Measurements from ENCODE around the gene MYO9A. TPM values are rescaled to one million over a fixed set of nuclear protein-coding genes. Genes with fewer than 3 reads are reported as not detected.

The MYO9A gene
- total and polyA plus RNA-seq, 2 donors (not counting 1 experiment from before 2014, with no cell fraction given): 6.2 to 66.1 TPM

DNA sequence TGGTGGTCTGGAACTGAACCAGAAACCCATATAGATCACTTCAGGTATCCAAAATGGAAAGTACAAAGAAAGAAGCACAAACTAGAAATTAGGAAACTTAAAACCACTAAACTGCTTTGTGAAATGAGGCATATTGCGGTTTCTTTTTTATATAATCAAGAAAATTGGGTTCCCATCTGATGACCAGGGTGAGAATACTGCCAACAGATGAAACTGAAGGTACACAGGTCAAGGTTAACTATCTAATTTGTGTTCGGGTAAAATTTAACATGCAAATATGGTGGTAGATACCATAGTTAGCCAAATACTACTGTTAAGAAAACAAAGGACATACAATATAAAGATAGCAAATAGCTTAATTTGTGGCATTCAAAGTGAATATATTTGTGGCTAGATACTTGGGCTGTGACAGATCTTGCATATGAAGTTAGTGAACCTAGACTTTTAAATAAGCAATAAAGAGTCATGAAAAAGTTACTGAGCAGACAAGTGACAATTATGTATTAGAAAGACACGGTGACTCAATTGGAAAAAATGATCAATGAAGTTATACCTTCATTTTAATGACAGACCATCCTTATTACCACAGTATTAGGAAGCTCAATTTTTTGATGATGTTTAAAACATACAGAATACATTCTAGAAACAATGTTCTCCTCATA lies 180.2 kb downstream of the MYO9A start:
- Mint-ChIP-seq H3K9me3 (ENCODE audit: insufficient read depth) (peaks cover 5% of the 10 kb centered on the region), H3K27me3 (no peaks in the 10 kb centered on the region), H3K4me3 (no peak overlapping the region), H3K27ac (no peak overlapping the region), H3K4me1 (no peaks in the 10 kb centered on the region)
- no CpG with 5 or more reads among the region's 3 CpGs for WGBS (ENCODE audit: insufficient coverage)
- ChIA-PET CTCF (no interaction called here), POLR2A (no interaction called here)
- Histone ChIP-seq H3K9me3 (ENCODE audit: control extremely low read depth in 1 of 3, control insufficient read depth in 2 of 3, insufficient read depth in 1 of 3, low read length in 2 of 3) (peaks cover 0 to 1% (median 0%) of the 10 kb centered on the region in 3 donors), H3K4me3 (ENCODE audit: control extremely low read depth in 1 of 5, extremely low read depth in 1 of 5, insufficient read depth in 1 of 5, low read depth in 2 of 5, low read length in 4 of 5) (no peak overlapping the region), H3K9ac (ENCODE audit: low read length) (no peak overlapping the region), H3K36me3 (replicated peaks in 1 of 2; ENCODE audit: control extremely low read depth in 1 of 2, control insufficient read depth in 1 of 2, extremely low read depth in 1 of 2, insufficient read depth in 2 of 2, low read length in 1 of 2) (peaks cover 3 to 18% of the 10 kb centered on the region in 2 experiments), H3K27ac (ENCODE audit: low read length in 2 of 2) (no peak overlapping the region), H3K79me2 (ENCODE audit: control insufficient read depth, insufficient read depth, low read length) (no peaks in the 10 kb centered on the region), H3K27me3 (replicated peaks in 1 of 4; ENCODE audit: control extremely low read depth in 1 of 4, control insufficient read depth in 3 of 4, insufficient read depth in 4 of 4, low read length in 3 of 4) (no peaks in the 10 kb centered on the region), H4K20me1 (ENCODE audit: control insufficient read depth, insufficient read depth, low read length, poor library complexity, severe bottlenecking) (no peaks in the 10 kb centered on the region), H3K4me2 (replicated peaks; ENCODE audit: low read depth, low read length, poor library complexity, severe bottlenecking) (no peak overlapping the region), H2AFZ (ENCODE audit: insufficient read depth, low read depth, low read length, poor library complexity, severe bottlenecking) (no peak overlapping the region), H3K4me1 (ENCODE audit: control insufficient read depth in 2 of 2, insufficient read depth in 2 of 2, low read length in 2 of 2) (no peaks in the 10 kb centered on the region)
- intact Hi-C loops (cut with micrococcal nuclease): no loop called here
- DNase-seq: no peak
- ATAC-seq (ENCODE audit: low read depth): no peak
- TF ChIP-seq, protein P1, sequence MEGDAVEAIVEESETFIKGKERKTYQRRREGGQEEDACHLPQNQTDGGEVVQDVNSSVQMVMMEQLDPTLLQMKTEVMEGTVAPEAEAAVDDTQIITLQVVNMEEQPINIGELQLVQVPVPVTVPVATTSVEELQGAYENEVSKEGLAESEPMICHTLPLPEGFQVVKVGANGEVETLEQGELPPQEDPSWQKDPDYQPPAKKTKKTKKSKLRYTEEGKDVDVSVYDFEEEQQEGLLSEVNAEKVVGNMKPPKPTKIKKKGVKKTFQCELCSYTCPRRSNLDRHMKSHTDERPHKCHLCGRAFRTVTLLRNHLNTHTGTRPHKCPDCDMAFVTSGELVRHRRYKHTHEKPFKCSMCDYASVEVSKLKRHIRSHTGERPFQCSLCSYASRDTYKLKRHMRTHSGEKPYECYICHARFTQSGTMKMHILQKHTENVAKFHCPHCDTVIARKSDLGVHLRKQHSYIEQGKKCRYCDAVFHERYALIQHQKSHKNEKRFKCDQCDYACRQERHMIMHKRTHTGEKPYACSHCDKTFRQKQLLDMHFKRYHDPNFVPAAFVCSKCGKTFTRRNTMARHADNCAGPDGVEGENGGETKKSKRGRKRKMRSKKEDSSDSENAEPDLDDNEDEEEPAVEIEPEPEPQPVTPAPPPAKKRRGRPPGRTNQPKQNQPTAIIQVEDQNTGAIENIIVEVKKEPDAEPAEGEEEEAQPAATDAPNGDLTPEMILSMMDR (IDR thresholded peaks at IDR 0.05): no peak
- TF ChIP-seq EZH2 (IDR thresholded peaks at IDR 0.05; ENCODE audit: borderline replicate concordance, insufficient read depth, low read depth, low read length, poor library complexity, severe bottlenecking): no peak

DNA sequence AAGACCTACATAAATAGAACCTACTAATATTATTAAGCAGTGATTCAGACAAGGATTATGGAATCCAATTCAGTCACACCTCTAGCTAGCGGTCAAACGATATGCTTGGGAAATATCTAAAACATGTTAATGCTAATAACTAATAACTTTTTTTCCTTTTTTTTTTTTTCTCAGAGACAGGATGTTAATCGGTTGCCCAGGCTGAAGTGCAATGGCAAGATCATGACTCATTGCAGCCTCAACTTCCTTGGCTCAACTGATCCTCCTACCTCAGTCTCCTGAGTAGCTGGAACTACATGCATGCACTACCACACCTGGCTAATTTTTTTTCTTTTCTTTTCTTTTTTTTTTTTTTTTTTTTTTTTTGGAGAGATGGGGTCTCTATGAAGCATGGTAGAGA lies 183.5 kb downstream of the MYO9A start:
- Mint-ChIP-seq H3K4me3 (no peak overlapping the region), H3K4me1 (no peaks in the 10 kb centered on the region)
- intact Hi-C loops (cut with micrococcal nuclease): no loop called here

More for the DNA sequence above, 183.5 kb downstream of the MYO9A start:
- Mint-ChIP-seq H3K9me3 (ENCODE audit: insufficient read depth) (peaks cover 23% of the 10 kb centered on the region), H3K27ac (no peak overlapping the region), H3K27me3 (no peaks in the 10 kb centered on the region)
- H4K20me1 ChIP-seq (ENCODE audit: control insufficient read depth, insufficient read depth, low read length, poor library complexity, severe bottlenecking): no peaks in the 10 kb centered on the region
- H3K4me3 ChIP-seq (ENCODE audit: control extremely low read depth in 1 of 5, extremely low read depth in 1 of 5, insufficient read depth in 1 of 5, low read depth in 2 of 5, low read length in 4 of 5): no peak overlapping the region
- no peaks in the 10 kb centered on the region for H3K4me1 ChIP-seq (ENCODE audit: control insufficient read depth in 2 of 2, insufficient read depth in 2 of 2, low read length in 2 of 2)
- ChIA-PET POLR2A (no interaction called here), CTCF (interaction anchor here (0.7 kb wide), 1 partner anchor 61 kb away, joined by 8 read pairs; no protein-coding TSS in a partner anchor)
- H3K27ac ChIP-seq (ENCODE audit: low read length in 2 of 2): no peak overlapping the region
- peaks cover 5 to 30% (median 15%) of the 10 kb centered on the region in 3 donors for H3K9me3 ChIP-seq (ENCODE audit: control extremely low read depth in 1 of 3, control insufficient read depth in 2 of 3, insufficient read depth in 1 of 3, low read length in 2 of 3)
- H3K36me3 ChIP-seq (replicated peaks in 1 of 2; ENCODE audit: control extremely low read depth in 1 of 2, control insufficient read depth in 1 of 2, extremely low read depth in 1 of 2, insufficient read depth in 2 of 2, low read length in 1 of 2): peaks cover 19 to 28% of the 10 kb centered on the region in 2 experiments
- no peak for ATAC-seq (ENCODE audit: low read depth)
- no peak overlapping the region for H3K4me2 ChIP-seq (replicated peaks; ENCODE audit: low read depth, low read length, poor library complexity, severe bottlenecking)
- WGBS (ENCODE audit: insufficient coverage): 0% methylated on average over 1 of the region's 3 CpGs
- H2AFZ ChIP-seq (ENCODE audit: insufficient read depth, low read depth, low read length, poor library complexity, severe bottlenecking): no peak overlapping the region
- no peaks in the 10 kb centered on the region for H3K27me3 ChIP-seq (replicated peaks in 1 of 4; ENCODE audit: control extremely low read depth in 1 of 4, control insufficient read depth in 3 of 4, insufficient read depth in 4 of 4, low read length in 3 of 4)
- no peaks in the 10 kb centered on the region for H3K79me2 ChIP-seq (ENCODE audit: control insufficient read depth, insufficient read depth, low read length)
- TF ChIP-seq, protein P1 (IDR thresholded peaks at IDR 0.05): no peak
- no peak for DNase-seq
- H3K9ac ChIP-seq (ENCODE audit: low read length): no peak overlapping the region

Measured in B cell (primary cell).